ENCODE measurements around the gene AK8.

The AK8 gene

DNA sequence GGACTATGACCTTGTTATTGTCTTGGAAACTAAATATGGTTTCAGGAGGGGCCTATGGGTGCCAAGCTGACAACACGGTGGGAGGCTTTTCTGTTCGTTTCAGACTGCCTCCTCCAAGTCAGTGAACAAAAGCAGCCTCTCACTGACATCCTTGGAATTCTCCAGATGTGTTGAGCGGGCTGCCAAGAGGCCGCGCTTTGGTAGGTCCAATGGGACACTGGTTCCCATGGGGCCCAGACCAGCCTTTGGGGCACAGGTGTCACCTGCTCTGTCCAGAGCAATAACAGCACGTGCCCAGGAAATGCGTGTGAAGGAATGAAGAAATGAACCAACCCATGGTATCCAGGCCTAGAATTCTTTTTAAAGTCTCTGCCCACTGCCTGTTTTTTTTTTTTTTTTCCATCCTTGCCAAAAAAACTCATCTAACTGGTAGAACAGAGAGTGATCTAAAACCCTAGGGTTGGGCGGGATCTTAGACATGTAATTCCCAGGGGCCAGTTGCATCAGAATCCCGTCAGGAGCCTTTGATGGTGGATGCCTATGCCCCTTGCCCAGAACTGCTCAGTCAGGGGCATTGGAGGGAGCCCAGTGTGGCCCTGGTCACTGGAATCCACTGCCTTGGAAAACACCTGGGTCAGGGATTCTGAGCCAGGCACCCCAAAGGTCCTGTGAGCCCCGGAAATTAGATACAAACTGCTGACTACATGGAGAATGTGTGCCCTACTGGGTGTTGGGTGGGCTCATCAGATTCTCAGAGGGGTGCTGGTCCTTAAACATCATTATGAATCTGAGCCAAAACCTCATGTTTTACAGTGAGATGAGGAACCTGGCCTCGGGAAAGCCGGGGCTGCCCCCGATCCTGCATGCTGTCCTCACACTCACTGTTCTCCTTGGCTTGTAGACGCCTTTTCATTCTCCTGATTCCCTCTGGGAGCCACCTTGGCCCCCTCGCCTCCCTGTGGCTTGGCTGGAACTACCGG, 147.7 kb downstream of the AK8 start:
- POLR2A ChIA-PET (ENCODE audit: low non-redundant PET), result no interaction called here
- H3K27ac ChIP-seq, result no peak overlapping the region
- no peak for DNase-seq (ENCODE audit: low spot score)
- TF ChIP-seq, protein P1, sequence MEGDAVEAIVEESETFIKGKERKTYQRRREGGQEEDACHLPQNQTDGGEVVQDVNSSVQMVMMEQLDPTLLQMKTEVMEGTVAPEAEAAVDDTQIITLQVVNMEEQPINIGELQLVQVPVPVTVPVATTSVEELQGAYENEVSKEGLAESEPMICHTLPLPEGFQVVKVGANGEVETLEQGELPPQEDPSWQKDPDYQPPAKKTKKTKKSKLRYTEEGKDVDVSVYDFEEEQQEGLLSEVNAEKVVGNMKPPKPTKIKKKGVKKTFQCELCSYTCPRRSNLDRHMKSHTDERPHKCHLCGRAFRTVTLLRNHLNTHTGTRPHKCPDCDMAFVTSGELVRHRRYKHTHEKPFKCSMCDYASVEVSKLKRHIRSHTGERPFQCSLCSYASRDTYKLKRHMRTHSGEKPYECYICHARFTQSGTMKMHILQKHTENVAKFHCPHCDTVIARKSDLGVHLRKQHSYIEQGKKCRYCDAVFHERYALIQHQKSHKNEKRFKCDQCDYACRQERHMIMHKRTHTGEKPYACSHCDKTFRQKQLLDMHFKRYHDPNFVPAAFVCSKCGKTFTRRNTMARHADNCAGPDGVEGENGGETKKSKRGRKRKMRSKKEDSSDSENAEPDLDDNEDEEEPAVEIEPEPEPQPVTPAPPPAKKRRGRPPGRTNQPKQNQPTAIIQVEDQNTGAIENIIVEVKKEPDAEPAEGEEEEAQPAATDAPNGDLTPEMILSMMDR (conservative IDR thresholded peaks at IDR 0.05; ENCODE audit: low read depth), result no peak
- CTCF ChIA-PET, result interaction anchor here (0.6 kb wide), 1 partner anchor 280 kb away, joined by 3 read pairs; no protein-coding TSS in a partner anchor

DNA sequence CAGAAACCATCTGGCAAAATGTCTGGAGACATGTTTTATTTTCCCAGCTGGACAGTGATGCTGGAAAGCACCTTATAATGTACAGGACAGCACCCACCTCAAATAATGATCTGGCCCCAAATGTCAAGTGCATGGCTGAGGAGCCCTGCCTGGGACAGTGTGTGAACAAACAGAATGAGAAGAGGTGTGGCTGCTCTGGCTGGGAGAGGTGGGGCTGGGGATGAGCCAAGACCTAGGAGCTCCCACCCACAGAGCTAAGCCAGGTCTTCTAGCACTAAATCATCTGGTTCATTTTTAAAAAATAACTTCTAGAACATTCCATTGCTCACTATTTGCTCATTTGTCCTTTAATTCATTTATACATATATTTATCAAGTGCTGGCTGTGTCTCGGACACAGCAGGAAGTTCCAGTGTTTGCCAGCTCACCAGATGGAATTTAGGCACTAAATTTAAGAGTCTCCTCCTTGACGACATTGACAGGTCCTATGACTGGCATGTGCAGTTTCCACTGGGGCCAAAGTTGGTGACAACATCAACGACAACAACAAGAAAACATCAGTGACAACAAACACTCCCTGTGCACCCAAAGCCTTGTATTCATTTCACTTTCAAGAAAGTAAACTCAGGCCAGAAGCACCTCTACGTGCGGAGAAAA, 148.7 kb downstream of the AK8 start:
- CTCF ChIA-PET, result no interaction called here
- POLR2A ChIA-PET (ENCODE audit: low non-redundant PET), result no interaction called here
- H3K27ac ChIP-seq, result no peak overlapping the region

DNA sequence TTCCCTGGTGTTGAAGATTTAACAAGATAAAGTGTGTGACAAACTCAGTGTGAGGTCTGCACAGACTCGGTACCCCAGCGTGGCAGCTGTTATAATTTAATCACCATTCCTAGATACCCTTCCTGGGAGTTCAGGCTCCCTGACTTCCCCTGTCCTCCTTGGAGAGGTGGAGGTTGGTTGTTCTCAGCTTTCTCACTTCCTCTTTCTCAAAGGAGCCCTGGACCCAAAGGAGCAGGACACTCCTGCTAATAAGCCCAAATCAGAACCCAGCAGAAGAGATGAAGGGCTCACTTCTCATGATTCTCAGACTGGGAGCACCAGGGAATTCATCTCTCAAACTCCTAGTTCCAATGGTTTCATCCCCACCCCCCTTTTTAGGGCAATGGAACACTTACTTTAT, 149.6 kb downstream of the AK8 start:
- CTCF ChIA-PET, result no interaction called here
- no peak for DNase-seq (ENCODE audit: low spot score)
- POLR2A ChIA-PET (ENCODE audit: low non-redundant PET), result no interaction called here
- TF ChIP-seq, protein P1 (conservative IDR thresholded peaks at IDR 0.05; ENCODE audit: low read depth), result no peak
- H3K27ac ChIP-seq, result no peak overlapping the region

More for the DNA sequence above, 148.7 kb downstream of the AK8 start:
- TF ChIP-seq, protein P1 (conservative IDR thresholded peaks at IDR 0.05; ENCODE audit: low read depth), result no peak
- DNase-seq (ENCODE audit: low spot score), result no peak

DNA sequence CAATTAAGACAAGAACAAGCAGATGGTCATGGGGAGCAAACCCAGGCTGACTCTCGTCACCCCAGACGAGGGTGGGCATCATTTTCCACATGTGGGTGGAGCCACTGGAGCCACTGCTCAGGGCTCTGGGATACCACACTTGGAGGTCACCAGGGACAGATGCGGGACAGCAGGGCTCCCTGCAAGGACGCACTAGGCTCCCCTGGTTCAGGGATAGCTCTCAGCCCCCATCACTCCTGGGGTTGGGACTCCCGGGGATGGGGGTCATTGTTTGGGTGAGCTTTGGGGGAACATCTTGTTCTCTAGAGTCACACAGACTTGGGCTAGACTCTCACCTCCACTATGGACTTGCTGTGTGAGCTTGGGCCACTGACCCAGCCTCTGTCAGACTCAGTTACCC, 150.0 kb downstream of the AK8 start:
- DNase-seq (ENCODE audit: low spot score), result no peak
- CTCF ChIA-PET, result no interaction called here
- no peak overlapping the region for H3K27ac ChIP-seq
- POLR2A ChIA-PET (ENCODE audit: low non-redundant PET), result no interaction called here
- TF ChIP-seq, protein P1 (conservative IDR thresholded peaks at IDR 0.05; ENCODE audit: low read depth), result no peak

DNA sequence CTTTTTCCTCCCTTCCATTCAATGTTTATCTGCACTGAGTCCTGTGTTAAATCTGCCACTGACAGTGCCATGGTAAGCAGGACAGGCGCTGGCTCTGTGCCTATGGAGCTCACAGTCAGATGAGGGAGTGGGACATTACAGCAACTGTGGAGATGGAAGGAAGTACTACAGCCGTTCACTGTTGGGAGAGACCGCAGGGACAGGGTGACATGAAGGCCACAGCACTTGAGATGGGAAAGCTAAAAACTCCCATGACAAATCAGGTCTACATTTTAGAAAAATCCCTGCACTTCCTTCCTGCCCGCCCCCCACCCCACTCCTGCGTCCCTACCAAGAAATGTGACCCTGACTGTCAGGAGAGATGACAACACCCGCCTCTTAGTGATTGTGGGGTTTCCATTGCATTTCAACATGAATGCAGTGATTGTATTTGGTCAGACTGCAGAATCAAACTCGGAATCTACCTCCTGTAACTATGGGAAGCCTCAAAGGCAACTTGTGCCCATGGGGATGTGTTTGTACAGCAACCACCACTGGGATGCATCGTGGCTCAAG, 151.4 kb downstream of the AK8 start:
- H3K27ac ChIP-seq, result no peak overlapping the region
- CTCF ChIA-PET, result no interaction called here
- POLR2A ChIA-PET (ENCODE audit: low non-redundant PET), result no interaction called here
- TF ChIP-seq, protein P1 (conservative IDR thresholded peaks at IDR 0.05; ENCODE audit: low read depth), result no peak
- DNase-seq (ENCODE audit: low spot score), result no peak

DNA sequence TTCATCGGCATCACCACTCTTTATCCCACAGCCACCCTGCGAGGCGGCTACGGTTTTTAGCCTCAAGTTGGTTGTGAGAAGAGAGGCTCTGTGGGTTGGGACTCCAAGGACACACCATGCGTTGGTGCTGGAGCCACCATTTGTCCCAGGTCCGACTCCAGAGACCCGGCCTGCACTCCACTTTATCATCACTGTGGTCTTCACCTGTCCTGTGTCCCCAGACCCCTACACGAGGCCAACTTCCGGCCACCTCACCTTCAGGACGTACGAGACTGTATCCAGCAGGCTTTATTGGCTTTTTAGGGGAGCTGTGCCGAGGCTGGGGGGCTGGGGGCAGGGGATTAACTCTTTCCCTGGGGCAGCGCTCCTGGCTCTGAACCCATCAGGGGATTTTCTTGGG, 152.8 kb downstream of the AK8 start:
- CTCF ChIA-PET, result no interaction called here
- POLR2A ChIA-PET (ENCODE audit: low non-redundant PET), result no interaction called here
- no peak overlapping the region for H3K27ac ChIP-seq
- no peak for DNase-seq (ENCODE audit: low spot score)
- TF ChIP-seq, protein P1 (conservative IDR thresholded peaks at IDR 0.05; ENCODE audit: low read depth), result no peak

Measured in RWPE1 (cell line).